Sciatic nerve (tissue), 2 donors: ENCODE measurements around the gene USH1C. TPM values are rescaled to one million over a fixed set of nuclear protein-coding genes. Genes with fewer than 3 reads are reported as not detected.

Experiments used
- ATAC-seq: fragments of 200-7000 bp; cut with Tn5 transposase; one replicate; pipeline ENCODE4 v1.9.1; 2020; ENCODE audit warnings: mild to moderate bottlenecking, moderate library complexity
- DNase-seq: peaks from one replicate; pipeline ENCODE4 v3.0.0-alpha.2; 2020; ENCODE audit warnings: low spot score
- intact Hi-C: fragments of 100-400 bp; cut with DNase I; formaldehyde crosslinking; loops from one replicate; pipeline ENCODE4 v1.14.2; 2022
- total RNA-seq: library from RNA; stranded (reverse); fragmentation: NEBNext Ultra II Directional; extraction: Animal tissue kit (Norgen Biotek cat#: 25700); gene quantifications from one replicate; pipeline ENCODE4 v1.2.1, GENCODE V29; 2021
- donor health status: DM: no; HTN: no; CAD: no.
- donor health status: DM: no; HTN: no; CAD: no.

Gene USH1C
- total RNA-seq, 1 donor from 2014 or later, result not detected

- no peak for ATAC-seq
- intact Hi-C loops, result no loop called here
- peak; percentile 9 for DNase-seq
These were observed 7.3 kb upstream of the USH1C start for GRCh38 chr11:17551347-17552040.

DNA sequence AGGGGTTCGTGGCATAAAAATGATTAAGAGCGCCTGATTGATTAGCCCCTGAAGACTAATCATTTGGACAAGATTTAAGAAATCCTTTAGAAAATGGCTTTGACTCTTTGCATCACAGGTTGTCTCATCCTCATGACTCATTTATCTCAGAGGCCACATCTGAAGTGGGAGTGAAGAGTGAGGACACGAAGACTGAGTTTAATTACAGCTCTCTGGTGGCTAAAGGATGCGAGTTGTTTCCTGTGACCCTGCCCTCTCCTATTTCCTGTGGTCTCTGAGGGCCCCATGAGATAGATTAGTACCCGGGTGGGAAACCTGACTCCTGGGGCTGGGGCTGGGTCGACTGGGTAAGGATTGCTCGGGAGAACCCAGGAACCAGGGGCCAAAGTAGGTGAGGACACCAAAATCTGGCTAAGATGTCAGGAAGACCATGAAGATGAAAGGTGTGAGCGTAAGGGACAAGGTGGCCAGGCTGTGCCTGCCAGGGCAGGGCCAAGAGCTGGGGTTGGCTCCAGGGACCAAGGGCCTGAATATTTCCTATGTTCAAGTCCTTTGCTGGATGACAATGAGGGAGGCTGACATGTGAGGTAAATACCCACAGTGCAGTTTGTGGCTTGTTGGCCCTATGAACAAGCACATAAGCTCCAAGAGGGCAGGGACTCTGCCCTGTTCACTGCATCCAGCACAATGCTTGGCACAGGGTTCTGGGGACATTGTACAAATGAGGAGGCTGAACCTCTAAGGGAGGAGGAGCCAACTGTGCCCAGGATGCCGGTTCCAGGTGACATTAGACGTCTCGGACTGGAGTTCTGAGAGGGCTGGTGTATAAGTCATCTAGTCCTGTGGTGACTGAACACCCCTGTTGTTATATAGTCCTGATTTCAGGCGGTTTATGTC lies 6.5 kb upstream of the USH1C start:
- intact Hi-C loops, result no loop called here
- ATAC-seq, result no peak

GRCh38 chr11:17548444-17548843 lies 4.2 kb upstream of the USH1C start:
- intact Hi-C loops, result no loop called here
- ATAC-seq, result no peak
- DNase-seq, result no peak

More for the DNA sequence above, 6.5 kb upstream of the USH1C start:
- peak; percentile 9 for DNase-seq

GRCh38 chr11:17547932-17548331 lies 3.7 kb upstream of the USH1C start:
- intact Hi-C loops, result no loop called here
- DNase-seq (peak; percentile 18), ATAC-seq (no peak)

DNA sequence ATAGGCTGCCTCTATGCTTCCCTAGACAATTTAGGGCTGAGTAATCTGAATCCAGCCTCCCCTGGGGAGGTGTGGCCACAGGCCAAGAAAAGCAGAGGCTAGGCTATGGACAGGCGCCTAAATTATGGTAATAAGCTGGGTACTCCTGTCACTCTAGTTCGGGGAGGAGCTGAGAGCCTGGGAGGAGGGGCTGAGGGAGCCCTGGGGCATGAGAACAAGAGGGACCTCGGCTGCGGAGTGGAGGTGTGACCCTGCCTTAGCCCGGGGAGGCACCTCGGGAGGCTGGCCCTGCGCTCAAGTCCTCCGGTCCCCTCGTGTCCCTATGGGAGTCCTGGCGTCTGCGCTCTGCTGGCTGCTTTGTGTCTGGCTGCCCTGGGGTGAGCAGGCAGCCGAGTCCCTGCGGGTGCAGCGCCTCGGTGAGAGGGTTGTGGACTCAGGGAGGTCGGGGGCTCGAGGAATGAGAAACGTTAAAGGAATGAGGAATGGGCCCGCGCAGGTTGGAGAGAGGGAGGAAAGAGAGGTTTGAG lies 2.9 kb upstream of the USH1C start, which contains the start of gene OTOG:
Gene OTOG (plus strand): TSS at position 209 of the 527 bp plus-strand sequence. CDS start 114 bp downstream, at position 323.
- DNase-seq, result peak; percentile 43
- no peak for ATAC-seq
- intact Hi-C loops, result no loop called here

- ATAC-seq, result no peak
- intact Hi-C loops, result no loop called here
- no peak for DNase-seq
These were observed 2.0 kb upstream of the USH1C start for GRCh38 chr11:17546240-17546639.

- DNase-seq (no peak), ATAC-seq (no peak)
- intact Hi-C loops, result no loop called here
These were observed 539 bp downstream of the USH1C start for GRCh38 chr11:17543574-17544180.

DNA sequence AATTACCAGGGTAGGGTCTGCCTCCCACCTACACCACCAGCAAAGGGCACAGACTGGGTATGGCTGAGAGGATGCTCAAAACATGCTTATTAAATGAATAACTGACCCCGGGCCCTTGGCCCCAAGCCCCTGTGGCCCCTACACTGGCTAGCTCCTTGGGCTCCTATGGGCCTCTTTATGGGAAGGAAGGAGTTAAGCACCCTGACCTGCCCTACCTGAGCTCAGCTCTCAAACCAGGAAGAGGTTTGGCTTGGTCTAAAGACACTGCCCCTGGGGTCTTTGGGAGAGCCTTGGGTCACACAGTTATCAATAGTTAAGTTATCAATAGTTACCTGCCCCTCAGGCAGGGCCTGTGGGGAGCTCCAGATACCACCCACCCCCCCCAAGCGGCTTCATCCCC lies 1.2 kb downstream of the USH1C start:
- no peak for ATAC-seq
- intact Hi-C loops, result no loop called here
- peak; percentile 28 for DNase-seq

DNA sequence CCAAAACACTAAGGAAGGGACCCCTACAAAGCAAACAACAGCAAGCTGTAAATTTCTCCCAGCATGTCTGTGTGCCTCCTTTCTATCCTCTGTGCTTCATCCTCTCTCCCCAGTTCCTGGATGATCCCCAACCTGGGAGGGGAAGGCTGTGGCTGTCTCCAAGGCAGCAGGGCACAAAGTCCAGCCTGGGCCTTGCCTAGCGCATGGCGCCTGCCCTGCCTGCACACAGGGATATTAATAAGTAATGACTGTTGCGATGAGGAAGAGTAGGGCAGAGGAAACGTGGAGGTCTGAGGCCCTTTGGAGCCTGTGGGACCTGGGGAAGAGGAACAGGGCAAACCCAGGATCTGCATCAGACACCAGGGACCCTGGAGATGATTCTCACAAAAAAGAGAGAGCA lies 2.0 kb downstream of the USH1C start:
- ATAC-seq, result no peak
- intact Hi-C loops, result no loop called here
- DNase-seq, result peak; percentile 17

DNA sequence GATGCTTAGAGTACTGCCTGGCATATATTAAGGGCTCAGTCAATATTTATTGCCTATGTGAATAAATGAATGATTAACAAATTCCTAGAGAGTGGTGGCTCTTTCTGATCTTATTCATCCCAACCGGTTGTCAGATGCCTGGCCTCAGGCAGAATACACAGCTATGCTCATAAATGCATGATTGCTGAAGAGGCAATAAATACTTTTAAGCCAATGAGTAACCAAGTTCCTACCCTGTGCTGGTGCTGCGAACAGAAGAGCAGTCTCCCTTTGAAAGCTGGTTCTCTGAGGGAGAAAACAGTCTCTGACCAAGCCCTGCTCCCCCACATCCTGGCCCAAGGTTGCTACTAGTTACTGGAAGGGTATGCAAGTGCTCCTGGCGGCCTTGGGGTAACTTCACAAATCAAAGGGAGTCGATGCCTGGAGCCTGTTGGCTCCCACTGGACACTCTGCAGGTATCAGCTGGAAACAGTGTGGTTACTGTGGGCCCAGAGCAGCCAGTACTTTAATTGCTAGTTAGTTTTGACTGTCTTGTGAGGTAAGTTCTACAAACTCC lies 2.8 kb downstream of the USH1C start:
- ATAC-seq, result no peak

DNA sequence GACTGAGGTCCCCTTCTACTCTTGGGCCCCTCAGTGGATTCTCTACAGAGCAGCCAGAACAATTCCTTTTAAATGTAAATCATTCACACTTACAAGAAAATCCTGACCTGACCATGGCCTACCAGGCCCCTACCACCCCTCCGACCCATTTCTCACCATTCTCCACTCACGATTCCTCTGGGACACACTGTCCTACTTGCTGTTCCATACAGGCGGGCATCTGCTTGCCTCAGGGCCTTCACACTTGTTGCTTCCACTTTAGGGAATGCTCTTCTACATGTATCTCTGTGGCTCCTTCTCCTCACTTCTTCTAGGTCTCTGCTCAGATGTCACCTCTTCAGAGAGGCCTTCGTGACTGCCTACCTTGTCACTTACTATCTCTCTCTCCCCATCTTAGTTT lies 3.4 kb downstream of the USH1C start:
- no peak for DNase-seq
- intact Hi-C loops, result no loop called here
- no peak for ATAC-seq

More for the DNA sequence above, 2.8 kb downstream of the USH1C start:
- intact Hi-C loops, result no loop called here
- peak; percentile 10 for DNase-seq

- ATAC-seq (no peak), DNase-seq (no peak)
- intact Hi-C loops, result no loop called here
These were observed 5.5 kb downstream of the USH1C start for GRCh38 chr11:17538731-17539130.

DNA sequence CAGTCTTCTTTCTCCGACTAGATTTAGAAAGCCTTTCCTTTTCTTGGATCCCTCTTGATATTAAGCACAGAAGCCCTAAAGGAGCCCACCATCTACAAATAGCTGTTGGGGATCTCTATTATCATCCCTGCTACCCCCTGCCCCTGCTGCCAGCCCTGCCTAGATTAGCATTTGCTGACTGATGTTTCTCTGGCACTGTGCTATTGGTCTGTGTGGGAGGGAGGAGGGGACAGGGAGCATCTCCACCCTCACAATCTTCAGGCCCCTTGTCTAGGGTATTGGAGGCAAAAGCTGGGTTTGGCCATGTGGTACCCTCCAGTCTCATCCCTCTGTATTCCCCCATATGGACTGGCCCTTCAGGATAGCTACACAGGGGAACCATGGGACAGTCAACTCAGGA lies 6.2 kb downstream of the USH1C start:
- intact Hi-C loops, result no loop called here
- DNase-seq, result no peak
- ATAC-seq, result peak; percentile 25

- DNase-seq (no peak), ATAC-seq (no peak)
- intact Hi-C loops, result no loop called here
These were observed 7.0 kb downstream of the USH1C start for GRCh38 chr11:17537261-17537660.

GRCh38 chr11:17535488-17535887 lies 8.7 kb downstream of the USH1C start:
- DNase-seq, result no peak
- intact Hi-C loops, result no loop called here
- ATAC-seq, result no peak

- DNase-seq (no peak), ATAC-seq (no peak)
- intact Hi-C loops, result no loop called here
These were observed 10.3 kb downstream of the USH1C start for GRCh38 chr11:17533778-17534415.

- DNase-seq (no peak), ATAC-seq (no peak)
- intact Hi-C loops, result no loop called here
These were observed 10.9 kb downstream of the USH1C start for GRCh38 chr11:17533341-17533740.

GRCh38 chr11:17532784-17533183 lies 11.4 kb downstream of the USH1C start:
- DNase-seq (no peak), ATAC-seq (no peak)
- intact Hi-C loops, result no loop called here

DNA sequence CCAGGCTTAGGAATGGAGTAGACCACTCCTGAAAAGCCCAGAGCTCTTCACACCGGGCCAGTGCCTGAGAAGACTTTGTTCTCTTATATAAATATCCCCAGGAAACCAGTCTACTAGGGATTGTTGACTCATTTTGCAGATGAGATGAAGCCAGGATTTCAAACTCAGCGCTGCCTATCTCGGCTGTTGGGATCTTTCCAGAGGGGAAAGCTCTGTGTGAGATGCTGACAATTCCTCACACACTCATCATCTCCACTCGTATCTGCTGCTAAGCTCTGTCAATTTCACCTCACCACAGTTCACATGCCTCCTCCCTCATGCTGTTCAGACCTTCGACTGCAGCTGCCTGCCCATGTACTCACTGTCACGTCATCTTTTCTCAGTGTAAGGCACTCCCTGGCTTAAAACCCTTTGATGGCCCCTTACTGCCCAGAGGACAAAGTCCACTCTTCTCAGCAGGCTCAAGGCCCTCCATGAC lies 12.5 kb downstream of the USH1C start:
- no peak for ATAC-seq
- intact Hi-C loops, result no loop called here
- no peak for DNase-seq
